Right ventricle myocardium inferior (tissue), 1 donor: ENCODE results near the gene WNT5B. TPM values are rescaled to one million over a fixed set of nuclear protein-coding genes. Genes with fewer than 3 reads are reported as not detected.

Experiments
- ATAC-seq: fragments of 200-7000 bp; cut with Tn5 transposase; one replicate; pipeline ENCODE4 v1.9.1; 2020; ENCODE audit warnings: mild to moderate bottlenecking, moderate library complexity
- DNase-seq: peaks from one replicate; pipeline ENCODE4 v3.0.0; 2021; ENCODE audit errors: missing footprints
- intact Hi-C: fragments of 100-400 bp; cut with DNase I; formaldehyde crosslinking; loops from one replicate; pipeline ENCODE4 v1.11.0; 2022
- total RNA-seq: library from RNA; stranded (reverse); fragmentation: NEBNext Ultra II Directional; extraction: Animal tissue kit (Norgen Biotek cat#: 25700); gene quantifications from one replicate; pipeline ENCODE4 v1.2.1, GENCODE V29; 2021
- donor health status: DM: no; HTN: yes; CAD: no; lungs with severe emphysema.

WNT5B gene
- total RNA-seq, 1 donor from 2014 or later, result 2.9 TPM

DNA sequence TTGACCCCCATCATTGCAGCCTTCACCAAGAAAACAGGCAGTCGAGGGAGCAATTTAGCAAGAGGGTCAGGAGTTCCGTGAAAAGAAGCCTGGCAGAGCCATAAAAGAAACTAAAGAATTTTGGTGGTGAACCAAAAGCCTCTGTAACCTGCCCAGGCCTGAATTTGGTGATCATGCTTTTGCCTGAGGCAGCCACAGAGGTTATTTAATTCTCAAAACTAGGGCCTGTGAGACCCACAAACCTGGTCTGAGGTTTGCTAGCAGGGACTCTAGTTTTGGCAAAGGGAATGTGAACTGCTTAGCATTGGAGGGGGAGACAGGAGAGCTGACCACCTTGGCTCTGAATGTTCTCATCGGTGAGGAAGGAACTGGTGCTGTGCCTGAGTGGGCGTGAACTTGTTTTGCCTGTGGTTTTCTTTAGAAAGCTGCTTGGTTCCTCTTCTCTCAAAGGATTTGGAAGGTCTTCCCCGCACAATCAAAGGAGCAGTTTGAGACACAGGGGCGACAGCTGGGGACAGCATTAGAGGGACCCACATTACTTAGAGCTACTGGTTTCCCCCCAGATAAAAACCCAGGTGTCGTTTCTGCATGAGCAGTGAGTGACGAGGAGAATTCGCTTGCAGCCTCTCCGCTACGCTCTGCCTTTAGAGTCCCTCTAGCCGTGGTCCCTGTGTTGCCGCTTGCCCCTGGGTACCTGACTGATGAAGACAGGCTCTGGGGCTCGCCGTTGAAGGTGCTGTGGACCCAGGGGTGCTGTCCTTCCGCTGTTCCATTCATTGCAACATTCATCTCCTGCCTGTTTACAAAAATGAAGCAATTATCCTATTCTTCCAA lies 12.6 kb upstream of the WNT5B start:
- ATAC-seq (no peak), DNase-seq (no peak)
- intact Hi-C loops, result no loop called here

DNA sequence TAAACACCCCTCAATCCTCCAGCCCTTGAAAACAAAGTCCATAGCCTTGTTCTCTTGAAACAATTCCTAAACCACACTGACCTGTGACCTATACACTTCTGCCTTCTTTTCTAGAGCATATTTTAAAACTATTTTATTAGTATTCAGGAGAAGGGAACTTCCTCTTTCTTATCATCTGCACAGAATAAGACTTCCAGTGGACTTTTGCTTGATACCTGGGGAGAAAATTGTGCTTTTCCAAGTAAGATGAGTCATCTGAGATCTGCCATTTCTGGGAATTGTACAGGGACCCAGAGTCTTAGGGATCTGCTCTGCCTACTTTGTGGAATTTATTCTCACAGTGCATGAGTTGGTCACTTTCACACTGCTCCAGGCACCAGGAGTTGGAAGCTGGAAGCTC lies 10.5 kb upstream of the WNT5B start:
- DNase-seq, result no peak
- intact Hi-C loops, result no loop called here
- ATAC-seq, result no peak

DNA sequence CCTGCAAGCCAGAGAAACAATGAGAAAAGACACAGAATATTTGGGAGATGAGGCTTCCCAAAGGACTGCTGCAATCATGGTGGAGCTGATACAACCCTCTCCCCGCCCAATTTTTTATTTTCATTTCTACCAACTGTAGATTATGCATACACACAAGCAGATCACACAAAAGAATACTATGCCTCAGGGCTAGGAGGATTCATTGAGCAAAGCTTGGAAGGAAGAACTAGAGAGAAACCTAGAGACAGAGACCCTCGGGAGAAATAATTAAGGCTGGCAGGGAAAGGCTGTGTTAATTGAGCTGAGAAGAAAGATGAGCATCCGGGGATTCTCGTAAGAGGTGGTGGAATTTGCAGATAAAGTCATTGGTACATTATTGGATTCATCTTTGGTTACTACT lies 9.9 kb upstream of the WNT5B start:
- no peak for ATAC-seq
- no peak for DNase-seq
- intact Hi-C loops, result no loop called here

DNA sequence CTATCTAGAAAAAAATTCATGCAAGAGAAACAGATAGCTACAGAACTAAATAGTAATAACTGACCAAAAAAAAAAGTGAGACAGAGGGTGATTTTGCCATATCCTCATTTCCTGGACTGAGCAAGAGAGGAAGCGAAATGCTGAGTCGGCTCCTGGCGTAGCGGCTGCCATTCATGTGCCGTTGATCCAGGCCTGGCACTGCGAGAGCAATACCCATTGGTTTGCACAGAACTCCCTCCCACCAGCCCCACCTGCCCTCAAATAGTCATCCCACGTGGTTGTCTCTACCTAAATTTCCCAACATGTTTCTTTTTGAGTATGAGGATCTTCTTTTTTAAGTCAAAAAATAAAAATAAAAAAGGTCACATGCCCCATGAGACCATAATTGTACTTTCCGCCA lies 9.4 kb upstream of the WNT5B start:
- DNase-seq (peak; percentile 84), ATAC-seq (peak; percentile 63)
- intact Hi-C loops, result no loop called here

DNA sequence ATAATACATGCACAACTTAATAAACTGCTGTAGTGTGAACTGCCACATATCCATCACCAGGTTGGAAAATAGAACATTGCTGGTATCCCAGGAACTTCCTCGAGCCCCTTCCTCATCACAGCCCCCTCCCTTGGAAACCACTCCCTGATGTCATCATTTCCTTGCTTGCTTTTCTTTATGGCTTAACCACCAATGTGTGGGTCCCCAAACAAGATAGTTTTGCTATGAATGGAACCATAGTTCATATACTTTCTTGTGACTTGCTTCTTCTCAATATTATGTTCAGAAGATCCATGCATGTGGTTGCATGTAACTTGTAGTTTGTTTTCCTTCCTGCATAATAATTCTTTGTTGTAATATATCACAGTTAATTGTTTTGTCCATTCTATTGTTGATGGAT lies 8.9 kb upstream of the WNT5B start:
- no peak for ATAC-seq
- intact Hi-C loops, result no loop called here
- no peak for DNase-seq

DNA sequence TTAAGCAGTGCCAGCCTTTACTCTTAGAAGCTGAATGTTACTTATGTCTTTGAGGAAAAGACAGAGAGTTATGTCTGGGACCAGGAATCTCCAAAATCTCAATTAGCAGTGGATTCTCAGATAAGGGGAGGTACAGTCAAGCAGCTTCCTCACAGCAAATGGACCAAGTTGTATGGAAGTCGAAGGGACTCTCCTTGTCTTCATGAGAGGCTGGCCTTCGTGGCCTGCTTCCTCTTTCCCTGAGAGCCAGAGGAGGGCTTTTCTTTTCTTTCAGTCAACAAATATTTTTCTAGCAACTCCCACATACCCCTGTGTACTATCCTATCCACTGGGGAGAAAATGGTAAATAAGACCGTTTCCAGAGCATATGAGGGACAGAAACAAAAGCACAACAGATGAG lies 6.6 kb upstream of the WNT5B start:
- intact Hi-C loops, result no loop called here
- DNase-seq (no peak), ATAC-seq (no peak)

DNA sequence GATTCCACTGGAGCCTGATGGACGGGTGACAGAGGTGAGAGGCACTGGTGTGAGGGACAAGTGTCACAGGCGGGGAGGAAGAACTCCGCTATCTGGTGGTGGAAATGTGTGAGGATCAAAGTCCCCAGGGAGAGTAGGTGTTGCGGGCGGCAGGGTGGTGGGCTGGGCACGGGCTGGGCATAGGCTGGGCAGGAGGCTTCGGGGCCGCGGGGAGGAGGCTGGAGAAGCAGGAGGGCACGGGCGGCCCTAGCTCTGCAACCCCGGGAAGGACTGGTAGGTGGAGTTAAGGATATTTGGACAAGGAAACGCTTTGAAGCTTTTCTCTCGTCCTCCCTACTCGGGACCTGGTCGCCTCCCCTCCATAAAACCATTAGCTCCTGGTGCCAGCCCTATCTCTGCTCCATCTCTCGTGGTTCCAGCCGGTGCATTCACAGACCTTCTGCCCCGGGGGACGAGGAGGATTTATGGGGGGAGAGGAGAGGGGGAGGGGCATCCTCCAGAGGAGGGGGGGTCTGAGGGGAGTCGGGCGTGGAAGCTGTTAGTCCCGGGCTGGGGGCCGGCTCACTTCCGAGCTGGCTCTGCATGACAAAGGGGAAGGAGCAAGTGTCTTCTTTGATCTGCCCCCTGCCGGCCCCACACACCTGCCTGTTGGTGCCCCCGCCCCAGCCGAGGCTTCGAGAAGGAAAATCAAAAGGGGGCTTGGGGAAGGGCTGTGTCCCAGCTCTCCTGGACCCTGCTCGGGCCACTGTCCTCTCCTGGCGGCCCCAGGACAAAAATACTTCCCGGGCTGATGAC lies 504 bp downstream of the WNT5B start:
- intact Hi-C loops, result loop anchor here (5.0 kb wide), 1 partner anchor 308 kb away; no protein-coding TSS in a partner anchor
- DNase-seq (peak; percentile 74), ATAC-seq (no peak)

DNA sequence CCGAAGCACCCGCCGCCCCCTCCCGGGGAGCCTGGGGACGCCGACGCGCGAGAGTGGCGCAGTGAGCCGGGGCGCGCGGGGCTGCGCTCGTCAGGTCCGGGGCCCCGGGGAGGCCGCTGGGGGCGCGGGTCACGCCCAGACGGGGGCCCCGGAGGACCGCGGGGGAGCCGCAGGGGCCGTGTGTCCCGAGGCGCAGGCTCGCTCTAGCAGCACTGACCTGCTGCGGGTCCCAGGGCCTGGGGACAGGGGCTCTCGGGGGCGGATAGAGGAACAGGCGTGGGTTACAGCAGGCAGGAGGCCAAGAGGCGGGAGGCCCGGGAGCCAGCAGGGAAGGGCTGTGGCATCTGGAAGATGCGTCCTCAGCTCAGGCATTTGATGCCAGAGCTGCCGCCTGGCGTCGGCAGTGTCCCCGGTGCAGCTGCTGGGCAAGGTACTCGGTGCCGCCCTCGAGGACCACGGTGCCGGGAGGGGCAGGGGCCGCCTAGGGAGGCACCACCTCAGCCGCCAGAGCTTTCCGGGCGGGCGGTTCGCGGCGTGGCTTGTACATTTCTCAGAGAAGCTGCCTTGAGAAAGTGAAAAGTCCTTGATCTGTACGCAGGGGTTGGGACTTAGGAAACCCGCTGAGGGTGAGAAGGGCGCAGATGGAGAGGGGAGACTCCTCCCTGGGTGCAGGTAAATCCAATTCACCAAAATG lies 1.2 kb downstream of the WNT5B start:
- ATAC-seq, result peak; percentile 15
- intact Hi-C loops, result loop anchor here (5.0 kb wide), 1 partner anchor 307 kb away; no protein-coding TSS in a partner anchor
- DNase-seq, result peak; percentile 76

DNA sequence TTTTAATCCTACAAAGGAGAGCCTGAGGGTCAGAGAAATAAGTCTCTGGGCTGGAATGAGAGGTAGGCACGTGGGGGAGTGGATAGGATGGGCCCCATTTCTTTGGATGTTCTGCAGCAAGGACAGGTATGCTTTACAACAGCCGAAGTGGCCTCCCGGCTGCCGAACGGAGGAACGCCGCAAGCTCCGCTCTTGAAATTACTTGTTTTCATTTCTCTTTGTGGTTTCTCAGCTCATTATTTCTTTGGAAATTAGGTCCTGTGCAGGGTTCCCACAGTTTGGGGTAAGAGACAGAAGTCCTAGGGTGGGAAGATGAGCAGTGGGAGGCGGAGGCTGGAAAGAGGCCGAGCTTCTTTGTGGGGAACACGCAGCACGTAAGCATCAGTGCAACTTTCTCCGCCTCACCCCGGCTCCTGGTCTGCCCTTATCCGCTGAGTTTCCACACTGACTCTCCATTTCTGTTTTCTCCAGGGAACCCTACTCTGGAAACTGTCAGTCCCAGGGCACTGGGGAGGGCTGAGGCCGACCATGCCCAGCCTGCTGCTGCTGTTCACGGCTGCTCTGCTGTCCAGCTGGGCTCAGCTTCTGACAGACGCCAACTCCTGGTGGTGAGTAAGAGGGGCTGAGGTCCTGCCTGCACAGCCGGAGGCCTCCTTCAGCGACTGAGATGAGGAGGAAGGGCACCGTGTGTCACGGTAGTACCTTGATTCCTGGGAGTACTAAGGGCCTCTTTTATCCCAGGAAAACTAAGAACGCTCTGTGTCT lies 2.0 kb downstream of the WNT5B start:
- ATAC-seq (peak; percentile 44), DNase-seq (no peak)
- intact Hi-C loops, result loop anchor here (5.0 kb wide), 1 partner anchor 306 kb away; no protein-coding TSS in a partner anchor

DNA sequence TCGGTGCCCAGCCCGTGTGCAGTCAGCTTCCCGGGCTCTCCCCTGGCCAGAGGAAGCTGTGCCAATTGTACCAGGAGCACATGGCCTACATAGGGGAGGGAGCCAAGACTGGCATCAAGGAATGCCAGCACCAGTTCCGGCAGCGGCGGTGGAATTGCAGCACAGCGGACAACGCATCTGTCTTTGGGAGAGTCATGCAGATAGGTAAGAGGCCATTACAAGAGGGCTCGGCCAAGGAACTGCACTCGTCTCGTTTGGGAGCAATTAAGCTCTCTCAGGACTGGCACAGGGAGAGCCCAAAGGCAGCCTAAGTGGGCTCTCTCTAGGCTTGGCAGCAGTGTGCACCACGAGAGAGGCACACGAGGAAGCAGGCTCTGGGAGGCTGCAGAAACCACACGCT lies 3.7 kb downstream of the WNT5B start:
- peak; percentile 53 for ATAC-seq
- intact Hi-C loops, result loop anchor here (5.0 kb wide), 1 partner anchor 305 kb away; no protein-coding TSS in a partner anchor
- no peak for DNase-seq

DNA sequence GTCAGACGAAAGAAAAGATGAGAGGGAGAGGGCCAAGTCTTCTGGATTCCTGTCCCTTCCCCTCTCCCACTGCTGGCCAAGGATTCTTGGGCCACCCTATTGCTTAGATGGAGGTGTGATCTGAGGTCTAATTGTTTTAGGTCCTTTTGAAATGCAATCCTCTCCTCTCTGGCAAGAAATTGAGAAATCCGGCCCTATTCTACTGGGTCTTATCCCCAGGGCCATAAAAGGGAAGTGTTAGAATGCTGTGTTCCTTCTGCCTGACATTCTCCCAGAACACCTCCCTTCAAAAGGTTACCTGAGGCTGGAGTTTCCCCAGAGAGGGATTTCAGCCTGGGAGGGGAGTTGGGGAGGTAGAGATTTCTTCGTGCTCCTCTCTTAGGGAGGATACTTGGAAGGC lies 4.4 kb downstream of the WNT5B start:
- intact Hi-C loops, result loop anchor here (5.0 kb wide), 1 partner anchor 304 kb away; no protein-coding TSS in a partner anchor
- ATAC-seq (no peak), DNase-seq (no peak)

DNA sequence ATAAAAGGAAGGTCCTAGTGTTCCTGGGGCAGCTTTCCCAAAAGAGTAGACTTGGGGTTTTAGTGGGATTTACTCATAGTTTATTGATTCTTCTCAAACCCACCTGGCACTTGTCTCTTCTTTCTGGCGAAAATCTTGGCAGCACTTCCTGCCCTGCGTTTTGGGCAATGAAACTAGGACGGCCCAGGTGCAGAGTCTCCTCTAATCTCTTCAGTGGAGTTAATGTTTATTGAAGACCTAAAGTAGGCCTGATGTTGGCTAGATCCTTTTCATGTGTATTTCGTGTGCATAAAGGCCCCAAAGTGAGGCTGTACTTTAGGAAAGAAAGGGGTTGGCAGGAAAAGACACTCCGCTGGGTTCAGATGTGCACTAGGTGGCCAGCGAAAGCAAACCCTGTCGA lies 5.1 kb downstream of the WNT5B start:
- intact Hi-C loops, result loop anchor here (5.0 kb wide), 1 partner anchor 303 kb away; no protein-coding TSS in a partner anchor
- DNase-seq (no peak), ATAC-seq (no peak)

DNA sequence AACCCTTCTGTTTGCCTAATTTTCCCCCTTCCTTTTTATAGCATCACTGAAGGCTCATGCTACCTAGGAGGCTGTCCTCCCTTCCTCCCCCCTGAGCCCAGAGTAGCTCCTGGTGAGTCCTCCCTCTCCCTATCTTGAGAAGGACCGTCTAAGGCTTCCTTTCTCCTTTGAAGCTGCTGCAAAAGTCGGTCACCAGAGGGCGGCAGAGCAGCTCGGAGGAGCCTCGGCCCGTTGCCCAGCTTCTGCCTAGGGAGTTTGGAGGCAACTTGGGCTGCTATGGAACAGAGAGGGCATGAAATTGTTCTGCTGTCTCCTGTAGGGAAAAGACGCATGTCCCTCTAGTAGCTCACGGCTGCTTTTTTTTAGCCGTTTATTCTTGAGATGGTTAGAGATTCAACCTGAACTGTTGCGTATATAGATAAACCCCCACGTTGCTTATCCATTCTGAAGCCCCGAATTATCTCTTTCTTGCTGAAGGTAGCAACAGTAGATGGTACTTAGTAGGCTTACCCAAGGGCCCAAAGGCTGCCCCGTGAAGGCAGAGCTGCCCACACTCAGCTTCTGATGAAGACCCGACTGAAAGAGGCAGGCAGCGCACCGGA lies 5.7 kb downstream of the WNT5B start:
- intact Hi-C loops, result loop anchor here (5.0 kb wide), 1 partner anchor 303 kb away; no protein-coding TSS in a partner anchor
- DNase-seq (peak; percentile 93), ATAC-seq (peak; percentile 56)

DNA sequence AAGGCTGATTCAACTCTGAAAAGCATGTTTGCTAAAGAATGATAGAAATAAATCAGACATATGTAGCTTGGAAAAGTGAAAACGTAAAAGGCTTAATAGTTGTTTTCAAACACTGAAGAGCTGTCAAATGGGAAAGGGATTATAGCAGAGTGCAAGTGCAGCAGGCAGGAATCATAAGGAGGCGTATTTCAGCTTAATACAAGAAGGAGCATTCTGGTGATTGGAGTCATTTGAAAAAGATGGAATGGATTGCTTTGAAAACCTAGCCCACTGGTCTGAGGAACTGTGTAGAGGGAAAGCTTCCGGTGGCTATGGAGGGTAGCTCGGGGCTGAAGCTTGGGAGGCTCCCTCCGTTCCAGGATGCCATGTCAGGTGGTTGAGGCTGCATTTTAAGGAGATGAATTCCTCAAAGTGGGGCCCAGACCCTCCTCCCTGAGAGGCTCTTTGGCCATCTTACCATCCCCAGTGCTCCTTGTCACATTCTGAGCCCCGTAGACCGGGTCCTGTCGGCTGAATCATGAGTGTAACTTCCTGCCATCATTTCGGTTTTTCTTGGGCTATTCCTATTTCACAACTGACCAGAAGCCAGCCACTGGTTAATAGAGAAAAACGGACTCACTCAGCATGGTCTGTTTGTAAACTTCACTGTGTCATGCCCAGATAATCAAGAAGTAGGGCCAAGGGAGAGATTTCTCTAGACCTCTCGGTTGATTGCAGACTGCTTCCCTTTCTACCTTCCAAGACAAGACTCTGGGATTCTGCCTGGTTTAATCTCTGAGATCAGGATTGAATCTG lies 6.5 kb downstream of the WNT5B start:
- DNase-seq (no peak), ATAC-seq (no peak)
- intact Hi-C loops, result no loop called here

DNA sequence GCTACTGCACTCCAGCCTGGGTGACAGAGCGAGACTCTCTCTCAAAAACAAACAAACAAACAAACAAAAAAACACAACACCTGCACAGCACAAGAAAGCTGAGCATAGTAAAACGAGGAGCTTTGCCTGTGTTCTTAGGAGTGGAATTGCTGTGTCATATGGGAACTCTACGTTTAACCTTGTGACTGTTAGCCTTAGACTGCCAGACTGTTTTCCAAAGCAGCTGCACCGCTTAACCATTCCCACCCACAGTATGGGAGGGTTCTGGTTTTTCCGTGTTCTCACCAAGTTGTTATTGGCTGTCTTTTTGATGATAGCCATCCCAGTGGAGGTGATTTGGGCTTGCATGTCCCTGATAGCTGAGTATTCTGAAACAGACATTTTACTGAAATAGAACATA lies 9.2 kb downstream of the WNT5B start:
- intact Hi-C loops, result no loop called here
- ATAC-seq (no peak), DNase-seq (no peak)

DNA sequence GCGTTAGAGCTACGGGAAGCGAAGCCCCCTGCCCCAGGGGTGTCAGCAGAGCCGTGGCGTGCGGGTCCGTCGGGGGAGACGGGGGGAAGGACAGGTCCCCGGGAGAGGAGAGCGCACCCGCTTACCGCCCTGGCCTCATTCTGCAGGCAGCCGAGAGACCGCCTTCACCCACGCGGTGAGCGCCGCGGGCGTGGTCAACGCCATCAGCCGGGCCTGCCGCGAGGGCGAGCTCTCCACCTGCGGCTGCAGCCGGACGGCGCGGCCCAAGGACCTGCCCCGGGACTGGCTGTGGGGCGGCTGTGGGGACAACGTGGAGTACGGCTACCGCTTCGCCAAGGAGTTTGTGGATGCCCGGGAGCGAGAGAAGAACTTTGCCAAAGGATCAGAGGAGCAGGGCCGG lies 10.5 kb downstream of the WNT5B start:
- ATAC-seq (no peak), DNase-seq (peak; percentile 53)
- intact Hi-C loops, result no loop called here
